Fibroblast of lung (primary cell): ENCODE measurements around the gene C1GALT1.

Experiments used
- EZH2 ChIP-seq: IDR thresholded peaks from 2 replicates; pipeline ENCODE4 v1.5.1; 2012; ENCODE audit warnings: low read length, control low read depth, mild to moderate bottlenecking; ENCODE audit errors: missing control alignments
- TF ChIP-seq, protein P1 (sequence below), 2 donors: IDR thresholded peaks in 1 of 2; conservative IDR thresholded peaks in 1 of 2; 1 replicate in 1 of 2; 2 replicates in 1 of 2; pipeline ENCODE4 v1.5.1; 2011 to 2012; ENCODE audit warnings: low read length in 2 of 2, control low read depth in 1 of 2, inconsistent platforms in 1 of 2, low read depth in 1 of 2, mild to moderate bottlenecking in 1 of 2

DNA sequence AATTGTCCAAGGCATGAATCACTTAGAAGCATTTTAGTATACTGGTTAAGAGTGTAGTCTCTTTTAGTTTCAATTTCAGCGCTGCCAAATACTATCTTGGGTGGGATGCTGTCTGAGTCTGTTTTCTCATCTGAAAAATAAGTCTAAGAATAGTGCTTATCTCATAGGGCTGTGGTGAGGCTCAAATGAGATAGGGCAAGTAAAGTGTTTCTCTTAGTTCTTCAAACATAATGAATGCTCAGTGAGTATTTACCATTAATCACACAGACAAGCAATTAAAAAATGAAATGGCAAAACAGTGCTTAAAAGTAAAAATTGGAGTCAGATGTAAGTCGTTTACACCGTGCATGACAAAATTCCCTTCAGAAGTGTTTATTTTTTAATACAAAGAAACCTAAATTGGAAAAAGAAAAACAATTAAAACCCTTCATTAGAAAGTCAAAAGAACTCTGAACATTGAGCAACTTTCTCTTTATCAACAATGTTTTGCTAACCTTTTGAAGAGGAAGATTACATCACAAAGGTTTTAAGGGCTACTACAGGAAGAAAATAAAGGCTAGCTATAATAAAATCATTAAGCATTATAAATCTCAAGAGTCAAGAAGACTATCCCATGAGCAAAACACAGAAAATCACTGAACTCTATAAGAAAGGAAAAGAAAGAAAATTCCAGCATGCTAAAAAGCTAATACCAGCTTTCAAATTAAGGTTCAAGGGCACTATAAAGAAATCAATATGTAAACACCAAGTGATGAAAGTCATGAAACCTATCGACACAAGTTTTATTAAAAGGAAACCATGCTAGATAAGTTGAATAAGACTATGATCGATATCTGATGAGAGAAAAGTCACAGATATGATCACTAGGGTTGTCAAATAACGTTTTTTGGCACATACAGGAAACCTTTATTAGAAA is 45.6 kb upstream of the C1GALT1 start:
- TF ChIP-seq, protein P1, sequence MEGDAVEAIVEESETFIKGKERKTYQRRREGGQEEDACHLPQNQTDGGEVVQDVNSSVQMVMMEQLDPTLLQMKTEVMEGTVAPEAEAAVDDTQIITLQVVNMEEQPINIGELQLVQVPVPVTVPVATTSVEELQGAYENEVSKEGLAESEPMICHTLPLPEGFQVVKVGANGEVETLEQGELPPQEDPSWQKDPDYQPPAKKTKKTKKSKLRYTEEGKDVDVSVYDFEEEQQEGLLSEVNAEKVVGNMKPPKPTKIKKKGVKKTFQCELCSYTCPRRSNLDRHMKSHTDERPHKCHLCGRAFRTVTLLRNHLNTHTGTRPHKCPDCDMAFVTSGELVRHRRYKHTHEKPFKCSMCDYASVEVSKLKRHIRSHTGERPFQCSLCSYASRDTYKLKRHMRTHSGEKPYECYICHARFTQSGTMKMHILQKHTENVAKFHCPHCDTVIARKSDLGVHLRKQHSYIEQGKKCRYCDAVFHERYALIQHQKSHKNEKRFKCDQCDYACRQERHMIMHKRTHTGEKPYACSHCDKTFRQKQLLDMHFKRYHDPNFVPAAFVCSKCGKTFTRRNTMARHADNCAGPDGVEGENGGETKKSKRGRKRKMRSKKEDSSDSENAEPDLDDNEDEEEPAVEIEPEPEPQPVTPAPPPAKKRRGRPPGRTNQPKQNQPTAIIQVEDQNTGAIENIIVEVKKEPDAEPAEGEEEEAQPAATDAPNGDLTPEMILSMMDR (conservative IDR thresholded peaks at IDR 0.05 in 1 of 2, IDR thresholded peaks at IDR 0.05 in 1 of 2; ENCODE audit: low read depth in 1 of 2, low read length in 2 of 2), result no peak
- no peak for TF ChIP-seq EZH2
